AG09309 (cell line): ENCODE results near the gene LBHD1.

Source experiments
- DNase-seq: peaks from one replicate; pipeline ENCODE4 v3.0.0-alpha.2; 2010; ENCODE audit warnings: low read depth
- H3K4me3 ChIP-seq: 2 replicates; pipeline ENCODE4 v1.5.1; 2011; ENCODE audit warnings: mild to moderate bottlenecking, low read depth, low read length, moderate library complexity; ENCODE audit not compliant: control insufficient read depth
- CTCF ChIP-seq: IDR thresholded peaks from 2 replicates; pipeline ENCODE4 v1.5.1; 2011; ENCODE audit warnings: mild to moderate bottlenecking, low read depth, low read length, inconsistent platforms; ENCODE audit not compliant: insufficient read depth, control insufficient read depth; ENCODE audit errors: missing control alignments

LBHD1 gene

GRCh38 chr11:62671608-62672389, at the start of gene LBHD1, which contains the start of gene UQCC3:
LBHD1 (minus strand) TSS chr11:62672267; CDS start chr11:62670031, 2,236 bp downstream.
UQCC3 (plus strand) TSS chr11:62671673; CDS start chr11:62671746, 73 bp downstream.
- H3K4me3 ChIP-seq = peak within 1 kb of the TSS; percentile 92
- TF ChIP-seq CTCF = no peak
- no peak for DNase-seq

GRCh38 chr11:62719302-62719978, 47.4 kb upstream of the LBHD1 start:
- H3K4me3 ChIP-seq = no peak overlapping the region
- TF ChIP-seq CTCF = no peak
- DNase-seq = no peak

GRCh38 chr11:62716816-62717215, 44.7 kb upstream of the LBHD1 start:
- TF ChIP-seq CTCF = no peak
- DNase-seq = no peak
- no peak overlapping the region for H3K4me3 ChIP-seq

GRCh38 chr11:62716206-62716605, 44.1 kb upstream of the LBHD1 start:
- DNase-seq = no peak
- no peak overlapping the region for H3K4me3 ChIP-seq
- TF ChIP-seq CTCF = no peak

GRCh38 chr11:62715150-62716130, 43.4 kb upstream of the LBHD1 start:
- no peak for DNase-seq
- H3K4me3 ChIP-seq = no peak overlapping the region
- TF ChIP-seq CTCF = no peak

- DNase-seq = no peak
- no peak for TF ChIP-seq CTCF
- H3K4me3 ChIP-seq = no peak overlapping the region
Observed at GRCh38 chr11:62713343-62713742, 41.3 kb upstream of the LBHD1 start.
